ENCODE measurements around the gene PDE4D.

DNA sequence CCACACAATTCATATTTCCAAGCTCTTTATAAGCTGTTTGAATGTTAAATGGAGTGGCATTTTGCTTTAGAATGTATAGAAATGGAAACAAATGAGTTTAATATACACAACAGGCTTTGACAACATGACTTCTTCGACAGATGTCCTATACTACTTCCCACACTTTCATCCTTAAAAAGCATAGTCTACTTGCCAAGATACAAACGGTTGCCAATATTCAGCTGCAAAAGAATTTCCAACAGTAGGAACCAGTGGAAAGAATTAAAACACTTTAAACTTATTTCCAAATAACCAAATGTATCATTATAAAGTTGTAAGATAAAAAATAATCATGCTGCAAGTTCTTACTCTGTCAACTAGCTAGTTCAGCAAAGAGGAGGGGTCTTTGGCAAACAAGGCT, 456.4 kb downstream of the PDE4D start:
- TF ChIP-seq ZNF70 (CRISPR knock-in tag; IDR thresholded peaks at IDR 0.05) (no peak), PPARA (CRISPR knock-in tag; IDR thresholded peaks at IDR 0.05; ENCODE audit: borderline replicate concordance) (no peak), BACH2 (CRISPR knock-in tag; IDR thresholded peaks at IDR 0.05; ENCODE audit: borderline replicate concordance) (no peak), ISL1 (CRISPR knock-in tag; IDR thresholded peaks at IDR 0.05) (no peak)

Measured in SK-N-SH treated with all-trans-retinoic acid at 6 μM for 48 hours (cell line).